Mucosa of descending colon (tissue), 3 donors: ENCODE data around the gene MAML3. TPM values are rescaled to one million over a fixed set of nuclear protein-coding genes. Genes with fewer than 3 reads are reported as not detected.

Experiments used
- ATAC-seq: fragments of 200-7000 bp; cut with Tn5 transposase; one replicate; pipeline ENCODE4 v1.9.1; 2020; ENCODE audit warnings: mild to moderate bottlenecking, moderate library complexity
- DNase-seq, 3 donors: peaks; one replicate each; pipeline ENCODE4 v3.0.0-alpha.2; 2020
- H3K36me3 ChIP-seq: fragments of 200-600 bp; one replicate; pipeline ENCODE4 v1.8.0; 2021; ENCODE audit warnings: low read depth, mild to moderate bottlenecking
- H3K4me1 ChIP-seq: fragments of 200-600 bp; one replicate; pipeline ENCODE4 v1.8.0; 2021; ENCODE audit warnings: low read depth, mild to moderate bottlenecking
- H3K4me3 ChIP-seq: fragments of 200-600 bp; one replicate; pipeline ENCODE4 v1.8.0; 2021; ENCODE audit warnings: mild to moderate bottlenecking
- H3K9me3 ChIP-seq: fragments of 200-600 bp; one replicate; pipeline ENCODE4 v1.8.0; 2021; ENCODE audit warnings: mild to moderate bottlenecking
- CTCF ChIP-seq: fragments of 200-600 bp; IDR thresholded peaks from one replicate; pipeline ENCODE4 v1.8.0; 2022; ENCODE audit warnings: antibody characterized with exemption, mild to moderate bottlenecking
- intact Hi-C, 2 donors: fragments of 100-400 bp; cut with DNase I in 1 of 2; cut with micrococcal nuclease in 1 of 2; formaldehyde crosslinking; loops; one replicate each; pipeline versions ENCODE4 v1.11.0 to v1.11.1; 2022; cut with DNase I, micrococcal nuclease
- total RNA-seq, 3 donors: library from RNA; stranded (reverse); fragmentation: NEBNext Ultra II Directional in 2 of 3; extraction: Animal tissue kit (Norgen Biotek cat#: 25700) in 2 of 3; gene quantifications; one replicate each; pipeline versions ENCODE4 v1.2.1 to v1.2.4, GENCODE V29; 2021 to 2023
- donor health status: DM: no; HTN: no; CAD: no; lungs with moderate emphysema.
- donor health status: DM: no; HTN: no; CAD: no.
- donor health status: DM: no; HTN: yes; CAD: no.

The MAML3 gene
- total RNA-seq, 3 donors from 2014 or later: 10.4 to 23.5 (median 14.8) TPM

- Histone ChIP-seq H3K36me3 (no peaks in the 10 kb centered on the region), H3K4me1 (peaks cover 11% of the 10 kb centered on the region), H3K4me3 (no peak overlapping the region), H3K9me3 (no peaks in the 10 kb centered on the region)
- intact Hi-C loops: loop anchor here in 1 of 2 donors (10.0 kb wide), 1 partner anchor 142 kb away; no protein-coding TSS in a partner anchor
- no peak for DNase-seq
- TF ChIP-seq CTCF: no peak
- ATAC-seq: no peak
These were observed 2.7 kb upstream of the MAML3 start for GRCh38 chr4:140156529-140157171.

GRCh38 chr4:140154572-140154891 lies 548 bp upstream of the MAML3 start:
- Histone ChIP-seq H3K4me1 (peaks cover 14% of the 10 kb centered on the region), H3K9me3 (no peaks in the 10 kb centered on the region), H3K4me3 (peak overlapping the region; percentile 67), H3K36me3 (no peaks in the 10 kb centered on the region)
- intact Hi-C loops: loop anchor here (5.0 to 10.0 kb wide), 2 partner anchors 98 to 140 kb away; no protein-coding TSS in a partner anchor
- no peak for DNase-seq
- ATAC-seq: no peak
- no peak for TF ChIP-seq CTCF

GRCh38 chr4:140153419-140153717 lies 616 bp downstream of the MAML3 start:
- Histone ChIP-seq H3K9me3 (no peaks in the 10 kb centered on the region), H3K4me3 (peak overlapping the region; percentile 67), H3K4me1 (peaks cover 7% of the 10 kb centered on the region), H3K36me3 (no peaks in the 10 kb centered on the region)
- TF ChIP-seq CTCF: no peak
- ATAC-seq: no peak
- intact Hi-C loops: loop anchor here (5.0 to 10.0 kb wide), 2 partner anchors 99 to 139 kb away; no protein-coding TSS in a partner anchor
- DNase-seq: no peak

GRCh38 chr4:140152751-140153418 lies 1.1 kb downstream of the MAML3 start:
- Histone ChIP-seq H3K9me3 (no peaks in the 10 kb centered on the region), H3K4me1 (peaks cover 7% of the 10 kb centered on the region), H3K4me3 (peak overlapping the region; percentile 67), H3K36me3 (no peaks in the 10 kb centered on the region)
- DNase-seq: peak; percentile 65 to 79 (median 77)
- ATAC-seq: peak; percentile 1
- intact Hi-C loops: loop anchor here (5.0 to 10.0 kb wide), 2 partner anchors 99 to 138 kb away; no protein-coding TSS in a partner anchor
- no peak for TF ChIP-seq CTCF

- Histone ChIP-seq H3K4me3 (peak overlapping the region; percentile 67), H3K36me3 (no peaks in the 10 kb centered on the region), H3K9me3 (no peaks in the 10 kb centered on the region), H3K4me1 (peaks cover 7% of the 10 kb centered on the region)
- ATAC-seq (peak; percentile 57), DNase-seq (peak in 2 of 3 donors; percentile 87 to 89)
- intact Hi-C loops: loop anchor here (5.0 to 10.0 kb wide), 2 partner anchors 100 to 137 kb away; no protein-coding TSS in a partner anchor
- TF ChIP-seq CTCF: peak; percentile 12
These were observed 1.8 kb downstream of the MAML3 start for GRCh38 chr4:140152013-140152703.
